Heart left ventricle (tissue), 16 donors: ENCODE measurements around the gene MAML1. TPM values are rescaled to one million over a fixed set of nuclear protein-coding genes. Genes with fewer than 3 reads are reported as not detected.

ENCODE experiments used
- ATAC-seq, 4 donors: fragments of 200-7000 bp; cut with Tn5 transposase; one replicate each; pipeline ENCODE4 v1.9.1; 2020 to 2022; ENCODE audit warnings: moderate library complexity in 4 of 4, mild to moderate bottlenecking in 3 of 4, moderate number of reproducible peaks in 1 of 4
- DNase-seq, 5 donors: peaks; one replicate each; pipeline ENCODE4 v3.0.0-alpha.2; 2020
- H3K27ac ChIP-seq, 12 donors: fragments of 200-600 bp; sonication (generic) in 4 of 12; one replicate each; pipeline versions ENCODE4 v1.5.0 to v1.8.0; 2016 to 2022; ENCODE audit warnings: mild to moderate bottlenecking in 2 of 12
- H3K27me3 ChIP-seq, 9 donors: fragments of 200-600 bp; sonication (generic) in 2 of 9; one replicate each; pipeline versions ENCODE4 v1.5.1 to v1.8.0; 2016 to 2022; ENCODE audit warnings: mild to moderate bottlenecking in 3 of 9
- H3K36me3 ChIP-seq, 9 donors: fragments of 200-600 bp; sonication (generic) in 2 of 9; one replicate each; pipeline versions ENCODE4 v1.5.0 to v1.8.0; 2018 to 2022; ENCODE audit warnings: mild to moderate bottlenecking in 2 of 9
- H3K4me1 ChIP-seq, 12 donors: fragments of 200-600 bp; sonication (generic) in 4 of 12; one replicate each; pipeline versions ENCODE4 v1.5.0 to v1.8.0; 2016 to 2022; ENCODE audit warnings: mild to moderate bottlenecking in 3 of 12
- H3K4me3 ChIP-seq, 12 donors: fragments of 200-600 bp; sonication (generic) in 4 of 12; one replicate each; pipeline versions ENCODE4 v1.5.0 to v1.8.0; 2017 to 2022; ENCODE audit warnings: mild to moderate bottlenecking in 9 of 12, moderate library complexity in 4 of 12
- H3K9me3 ChIP-seq, 12 donors: fragments of 200-600 bp; sonication (generic) in 4 of 12; one replicate each; pipeline versions ENCODE4 v1.5.0 to v1.8.0; 2016 to 2022; ENCODE audit warnings: mild to moderate bottlenecking in 1 of 12
- CTCF ChIP-seq, 12 donors: fragments of 200-600 bp; sonication (generic) in 4 of 12; IDR thresholded peaks; one replicate each; pipeline versions ENCODE4 v1.5.0 to v1.8.0; 2018 to 2022; ENCODE audit warnings: antibody characterized with exemption in 12 of 12, mild to moderate bottlenecking in 5 of 12
- POLR2A ChIP-seq, 2 donors: fragments of 450-650 bp; IDR thresholded peaks; one replicate each; pipeline ENCODE4 v1.6.1; 2017; ENCODE audit warnings: antibody characterized with exemption in 2 of 2, mild to moderate bottlenecking in 2 of 2, moderate library complexity in 2 of 2
- WGBS, 4 donors: extraction: QIAGEN DNeasy Blood & Tissue Kit in 2 of 4; methylation state at CpG; one replicate each; pipeline versions ENCODE4 v1.1.5 to v1.1.7; 2013 to 2018; 5-methylcytosine and 5-hydroxymethylcytosine counted together
- intact Hi-C, 10 donors: fragments of 100-400 bp; cut with DNase I; formaldehyde crosslinking; loops; one replicate each; pipeline versions ENCODE4 v1.11.1 to v1.14.2; 2022
- polyA plus RNA-seq, 2 donors: library from polyadenylated mRNA; stranded (reverse); fragments of 200-250 nt; gene quantifications; one replicate each; pipeline ENCODE4 v1.2.3, GENCODE V29; 2013
- total RNA-seq, 9 donors: library from RNA; depleted of rRNA in 2 of 9; stranded (reverse); fragments of >200 nt in 2 of 9; fragmentation: NEBNext Ultra II Directional in 3 of 9; extraction: Animal tissue kit (Norgen Biotek cat#: 25700) in 3 of 9; gene quantifications; one replicate each; pipeline versions ENCODE4 v1.1.0 to v1.2.4, GENCODE V29; 2016 to 2023
- donor health status: ischemic (EF 13 %, LVEDD 7.1; RV severe dilation, severe dysfunction).
- donor health status: healthy with polysubstance abuse.
- donor health status: DM: no; HTN: yes; CAD: no.
- donor health status: DM: no; HTN: no; CAD: no.
- donor health status: ischemic (EF 25% LVEDD 6.9; RV normal size, moderate dysfunction).
- donor health status: ischemic (EF 25% LVEDD 5.7; RV mildly dilated, moderate dysfunction).
- donor health status: healthy.
- donor health status: DM: yes; HTN: yes; CAD: no.
- donor health status: ischemic (EF 35%, LVEDD 5.7; RV mildly dilated, moderate dysfunction).
- donor health status: nonischemic (EF 11% LVEDD 7.7; RV severe dilation, severe dysfunction).
- donor health status: DM: yes; HTN: yes; CAD: no.
- donor health status: PGD.
- donor health status: ischemic (EF 29% LVEDD 5.4; RV normal size, mild dysfunction).
- donor health status: nonischemic (EF 23%, LVEDD 6.1; RV moderate dilation, normal function).

Gene MAML1
- total and polyA plus RNA-seq, 11 donors, result 6.9 to 18.0 (median 11.8) TPM

- DNase-seq (peak in 1 of 5 donors; percentile 49), ATAC-seq (no peak)
- intact Hi-C loops, result no loop called here
- TF ChIP-seq CTCF (IDR thresholded peaks at IDR 0.05), result peak in 4 of 12 donors; percentile 6 to 27 (median 12)
- TF ChIP-seq POLR2A (IDR thresholded peaks at IDR 0.05), result no peak
- Histone ChIP-seq H3K27me3 (no peaks in the 10 kb centered on the region), H3K9me3 (no peaks in the 10 kb centered on the region), H3K27ac (peak overlapping the region in 10 of 12 donors; percentile 9 to 99 (median 57)), H3K4me1 (peaks cover 9 to 42% (median 35%) of the 10 kb centered on the region in 12 donors), H3K36me3 (peaks cover 0 to 15% (median 5%) of the 10 kb centered on the region in 9 donors), H3K4me3 (peak overlapping the region; percentile 22 to 63 (median 56))
- WGBS, 4 donors, result 1 to 5% (median 1%) methylated on average over 8 to 72 of the region's 72 CpGs
These were observed 84.3 kb downstream of the MAML1 start for GRCh38 chr5:179816796-179817469.

- peak overlapping the region in 10 of 12 donors; percentile 9 to 100 (median 86) for H3K27ac ChIP-seq
- ATAC-seq (no peak), DNase-seq (peak in 1 of 5 donors; percentile 29)
- no peak for TF ChIP-seq POLR2A (IDR thresholded peaks at IDR 0.05)
- no peak for TF ChIP-seq CTCF (IDR thresholded peaks at IDR 0.05)
- no peaks in the 10 kb centered on the region for H3K27me3 ChIP-seq
- H3K36me3 ChIP-seq, result peaks cover 0 to 16% (median 6%) of the 10 kb centered on the region in 9 donors
- H3K4me1 ChIP-seq, result peaks cover 12 to 47% (median 40%) of the 10 kb centered on the region in 12 donors
- WGBS, 4 donors, result 87 to 95% (median 90%) methylated on average over 8 of the region's 8 CpGs
- no peaks in the 10 kb centered on the region for H3K9me3 ChIP-seq
- peak overlapping the region in 11 of 12 donors; percentile 22 to 63 (median 56) for H3K4me3 ChIP-seq
- intact Hi-C loops, result no loop called here
These were observed 84.8 kb downstream of the MAML1 start for GRCh38 chr5:179817470-179817840.

- H3K4me3 ChIP-seq, result peak overlapping the region; percentile 1 to 100 (median 91)
- H3K4me1 ChIP-seq, result peaks cover 18 to 54% (median 47%) of the 10 kb centered on the region in 12 donors
- WGBS, 4 donors, result 42 to 58% (median 50%) methylated on average over 12 to 14 of the region's 14 CpGs
- ATAC-seq, result no peak
- H3K27ac ChIP-seq, result peak overlapping the region; percentile 98 to 100 (median 99)
- H3K36me3 ChIP-seq, result peaks cover 0 to 21% (median 7%) of the 10 kb centered on the region in 9 donors
- no peak for TF ChIP-seq CTCF (IDR thresholded peaks at IDR 0.05)
- no peak for TF ChIP-seq POLR2A (IDR thresholded peaks at IDR 0.05)
- no peaks in the 10 kb centered on the region for H3K9me3 ChIP-seq
- no peaks in the 10 kb centered on the region for H3K27me3 ChIP-seq
- intact Hi-C loops, result loop anchor here in 1 of 10 donors (2.0 kb wide), 1 partner anchor 41 kb away; the partner anchor contains the start of gene MRNIP
- peak in 2 of 5 donors; percentile 23 to 38 for DNase-seq
These were observed 85.5 kb downstream of the MAML1 start for GRCh38 chr5:179817890-179818745.
